Astrocyte (in vitro differentiated cells and primary cell): ENCODE results near the gene GRIN2D. TPM values are rescaled to one million over a fixed set of nuclear protein-coding genes. Genes with fewer than 3 reads are reported as not detected.

ENCODE experiments used
- DNase-seq: peaks from one replicate; pipeline ENCODE4 v3.0.0-alpha.2; 2010; ENCODE audit warnings: low read depth
- FAIRE-seq: peaks from 2 replicates; lab custom pipeline; 2011; peaks lifted over from hg19 to GRCh38; lab: Jason Lieb, UNC
- H2AFZ ChIP-seq: 2 replicates; pipeline ENCODE4 v1.6.0; 2012; ENCODE audit warnings: low read depth, low read length, inconsistent platforms
- H3K27ac ChIP-seq: 2 replicates; pipeline ENCODE4 v1.5.1; 2011; ENCODE audit warnings: low read depth, low read length, inconsistent platforms
- H3K27me3 ChIP-seq: 2 replicates; pipeline ENCODE4 v1.6.0; 2011; ENCODE audit warnings: low read length, inconsistent platforms; ENCODE audit not compliant: insufficient read depth
- H3K36me3 ChIP-seq: 2 replicates; pipeline ENCODE4 v1.5.1; 2011; ENCODE audit warnings: low read length, inconsistent platforms; ENCODE audit not compliant: insufficient read depth
- H3K4me1 ChIP-seq: 2 replicates; pipeline ENCODE4 v1.5.1; 2011; ENCODE audit warnings: low read length, inconsistent platforms; ENCODE audit not compliant: insufficient read depth
- H3K4me2 ChIP-seq: 2 replicates; pipeline ENCODE4 v1.6.0; 2012; ENCODE audit warnings: low read length, inconsistent platforms
- H3K4me3 ChIP-seq: 2 replicates; pipeline ENCODE4 v1.5.1; 2011; ENCODE audit warnings: low read depth, mild to moderate bottlenecking, low read length, inconsistent platforms; ENCODE audit not compliant: insufficient read depth
- H3K79me2 ChIP-seq: 2 replicates; pipeline ENCODE4 v1.6.0; 2012; ENCODE audit warnings: mild to moderate bottlenecking, low read length, inconsistent platforms; ENCODE audit not compliant: insufficient read depth
- H3K9ac ChIP-seq: 2 replicates; pipeline ENCODE4 v1.6.0; 2012; ENCODE audit warnings: mild to moderate bottlenecking, low read length, inconsistent platforms
- H3K9me3 ChIP-seq: 2 replicates; pipeline ENCODE4 v1.5.1; 2012; ENCODE audit warnings: low read depth, mild to moderate bottlenecking, low read length, inconsistent platforms; ENCODE audit not compliant: insufficient read depth
- H4K20me1 ChIP-seq: 2 replicates; pipeline ENCODE4 v1.6.0; 2012; ENCODE audit warnings: low read length, inconsistent platforms; ENCODE audit not compliant: insufficient read depth
- H3K27ac Mint-ChIP-seq: one replicate; pipeline ENCODE4 v1.8.0; 2021; ENCODE audit warnings: mild to moderate bottlenecking, mixed read lengths; ENCODE audit not compliant: unreplicated experiment
- H3K27me3 Mint-ChIP-seq: one replicate; pipeline ENCODE4 v1.8.0; 2021; ENCODE audit warnings: low read depth, mixed read lengths; ENCODE audit not compliant: unreplicated experiment
- H3K36me3 Mint-ChIP-seq: one replicate; pipeline ENCODE4 v1.8.0; 2021; ENCODE audit warnings: low read depth, mixed read lengths; ENCODE audit not compliant: unreplicated experiment
- H3K4me1 Mint-ChIP-seq: one replicate; pipeline ENCODE4 v1.8.0; 2021; ENCODE audit warnings: low read depth, mixed read lengths; ENCODE audit not compliant: unreplicated experiment
- H3K4me3 Mint-ChIP-seq: one replicate; pipeline ENCODE4 v1.8.0; 2021; ENCODE audit warnings: mild to moderate bottlenecking, moderate library complexity, mixed read lengths; ENCODE audit not compliant: unreplicated experiment
- H3K9me3 Mint-ChIP-seq: one replicate; pipeline ENCODE4 v1.8.0; 2021; ENCODE audit warnings: mild to moderate bottlenecking, mixed read lengths; ENCODE audit not compliant: unreplicated experiment
- CTCF ChIP-seq: IDR thresholded peaks from 2 replicates; pipeline ENCODE4 v1.5.1; 2011; ENCODE audit warnings: low read depth, mild to moderate bottlenecking, inconsistent platforms, low read length, moderate library complexity; ENCODE audit not compliant: insufficient read depth
- EZH2 ChIP-seq: IDR thresholded peaks from 2 replicates; pipeline ENCODE4 v1.6.1; 2012; ENCODE audit warnings: mild to moderate bottlenecking, low read length, inconsistent platforms; ENCODE audit not compliant: insufficient read depth
- total RNA-seq: library from RNA; stranded (reverse); gene quantifications from 2 replicates; pipeline ENCODE4 v1.2.1, GENCODE V29; 2021

GRIN2D gene
- total RNA-seq, 1 donor from 2014 or later: 6.2 TPM

GRCh38 chr19:48351341-48351752, 42.1 kb upstream of the GRIN2D start:
- Histone ChIP-seq H3K9ac (no peak overlapping the region), H3K4me2 (no peak overlapping the region), H2AFZ (no peak overlapping the region), H3K4me1 (peaks cover 4% of the 10 kb centered on the region), H3K36me3 (no peaks in the 10 kb centered on the region), H3K9me3 (no peaks in the 10 kb centered on the region), H3K79me2 (no peaks in the 10 kb centered on the region), H3K27ac (no peak overlapping the region), H3K4me3 (no peak overlapping the region), H4K20me1 (no peaks in the 10 kb centered on the region), H3K27me3 (no peaks in the 10 kb centered on the region)
- peaks cover 11% of the 10 kb centered on the region for H3K4me1 Mint-ChIP-seq
- FAIRE-seq (no peak), DNase-seq (peak; percentile 5)
- peaks cover 2% of the 10 kb centered on the region for H3K9me3 Mint-ChIP-seq
- H3K36me3 Mint-ChIP-seq: peaks cover 4% of the 10 kb centered on the region
- peaks cover 2% of the 10 kb centered on the region for H3K27me3 Mint-ChIP-seq
- H3K4me3 Mint-ChIP-seq: no peak overlapping the region
- TF ChIP-seq EZH2 (no peak), CTCF (peak; percentile 68)
- H3K27ac Mint-ChIP-seq: no peak overlapping the region

GRCh38 chr19:48353677-48354076, 39.8 kb upstream of the GRIN2D start:
- Mint-ChIP-seq H3K4me3 (no peak overlapping the region), H3K36me3 (peaks cover 1% of the 10 kb centered on the region), H3K9me3 (peaks cover 3% of the 10 kb centered on the region), H3K4me1 (peaks cover 7% of the 10 kb centered on the region), H3K27me3 (no peaks in the 10 kb centered on the region), H3K27ac (no peak overlapping the region)
- no peak overlapping the region for H3K4me2 ChIP-seq
- peak overlapping the region; percentile 17 for H2AFZ ChIP-seq
- no peak overlapping the region for H3K9ac ChIP-seq
- no peak for DNase-seq
- H3K4me1 ChIP-seq: peaks cover 4% of the 10 kb centered on the region
- H3K27me3 ChIP-seq: no peaks in the 10 kb centered on the region
- no peaks in the 10 kb centered on the region for H4K20me1 ChIP-seq
- no peak for TF ChIP-seq CTCF
- no peaks in the 10 kb centered on the region for H3K79me2 ChIP-seq
- no peaks in the 10 kb centered on the region for H3K9me3 ChIP-seq
- no peak overlapping the region for H3K27ac ChIP-seq
- H3K36me3 ChIP-seq: no peaks in the 10 kb centered on the region
- no peak overlapping the region for H3K4me3 ChIP-seq
- FAIRE-seq: no peak

GRCh38 chr19:48354332-48354992, 39.0 kb upstream of the GRIN2D start:
- Histone ChIP-seq H3K4me2 (no peak overlapping the region), H3K4me3 (no peak overlapping the region), H3K9ac (no peak overlapping the region), H3K4me1 (peaks cover 4% of the 10 kb centered on the region), H3K27me3 (no peaks in the 10 kb centered on the region), H2AFZ (no peak overlapping the region), H3K27ac (no peak overlapping the region), H3K9me3 (no peaks in the 10 kb centered on the region), H3K36me3 (no peaks in the 10 kb centered on the region), H3K79me2 (no peaks in the 10 kb centered on the region), H4K20me1 (no peaks in the 10 kb centered on the region)
- no peaks in the 10 kb centered on the region for H3K27me3 Mint-ChIP-seq
- DNase-seq (peak; percentile 42), FAIRE-seq (no peak)
- peaks cover 2% of the 10 kb centered on the region for H3K36me3 Mint-ChIP-seq
- H3K4me1 Mint-ChIP-seq: peaks cover 7% of the 10 kb centered on the region
- peaks cover 3% of the 10 kb centered on the region for H3K9me3 Mint-ChIP-seq
- TF ChIP-seq CTCF: no peak
- peak overlapping the region; percentile 47 for H3K27ac Mint-ChIP-seq
- H3K4me3 Mint-ChIP-seq: no peak overlapping the region
